ENCODE data around the gene TPPP2.
A peak's percentile ranks its signal among the peaks of the same experiment; 100 is the strongest.

TPPP2 gene

DNA sequence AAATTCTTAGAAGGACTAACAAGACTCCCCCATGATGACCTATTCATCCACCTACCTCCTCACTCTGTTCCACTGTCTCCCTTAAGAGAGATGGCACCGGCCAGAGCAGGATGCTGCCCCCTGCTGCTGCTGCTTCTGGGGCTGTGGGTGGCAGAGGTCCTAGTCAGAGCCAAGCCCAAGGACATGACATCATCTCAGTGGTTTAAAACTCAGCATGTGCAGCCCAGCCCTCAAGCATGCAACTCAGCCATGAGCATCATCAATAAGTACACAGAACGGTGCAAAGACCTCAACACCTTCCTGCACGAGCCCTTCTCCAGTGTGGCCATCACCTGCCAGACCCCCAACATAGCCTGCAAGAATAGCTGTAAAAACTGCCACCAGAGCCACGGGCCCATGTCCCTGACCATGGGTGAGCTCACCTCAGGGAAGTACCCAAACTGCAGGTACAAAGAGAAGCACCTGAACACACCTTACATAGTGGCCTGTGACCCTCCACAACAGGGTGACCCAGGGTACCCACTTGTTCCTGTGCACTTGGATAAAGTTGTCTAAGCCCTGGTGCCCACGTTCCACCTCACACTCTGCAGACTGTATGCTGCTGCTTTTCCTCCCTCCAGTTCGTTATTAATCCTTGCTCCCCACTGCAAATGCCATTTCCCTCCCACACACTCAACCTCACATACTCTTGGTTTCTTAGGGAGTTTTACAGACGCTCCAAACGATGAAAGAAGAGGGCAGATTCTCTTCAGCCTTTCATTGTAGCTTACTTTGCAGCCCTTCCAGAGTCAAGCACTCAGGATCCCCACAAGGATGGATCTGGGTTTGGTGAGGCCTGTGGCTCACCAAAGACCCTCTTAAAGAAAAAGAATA lies 28.0 kb downstream of the TPPP2 start, which contains the start of gene RNASE8:
Gene RNASE8 (plus strand): TSS at position 20 of the 873 bp plus-strand sequence. CDS start 71 bp downstream, at position 91.
- no peak for DNase-seq (ENCODE audit: low read depth in 1 of 2, low spot score in 1 of 2)

DNA sequence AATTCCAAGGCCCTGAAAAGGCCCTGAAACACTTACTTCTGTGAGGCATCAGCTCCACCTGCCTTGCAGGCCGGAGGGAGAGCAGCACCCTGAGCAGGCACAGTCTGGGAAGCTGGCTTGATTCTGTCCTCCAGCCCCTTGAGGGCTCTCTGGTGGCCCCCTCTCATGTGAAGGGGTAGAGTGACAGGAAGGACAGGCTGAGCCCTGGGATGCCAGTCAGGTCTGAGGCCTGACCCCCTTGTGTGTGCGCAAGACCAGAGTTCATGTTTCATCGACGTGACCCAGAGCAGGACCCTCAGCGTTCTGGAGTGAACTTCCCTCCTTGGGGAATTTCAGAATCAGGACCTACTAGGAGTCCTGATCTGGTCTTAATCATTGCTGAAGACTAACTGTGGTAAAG lies 28.9 kb downstream of the TPPP2 start:
- DNase-seq (ENCODE audit: low read depth in 1 of 2, low spot score in 1 of 2), result no peak

DNA sequence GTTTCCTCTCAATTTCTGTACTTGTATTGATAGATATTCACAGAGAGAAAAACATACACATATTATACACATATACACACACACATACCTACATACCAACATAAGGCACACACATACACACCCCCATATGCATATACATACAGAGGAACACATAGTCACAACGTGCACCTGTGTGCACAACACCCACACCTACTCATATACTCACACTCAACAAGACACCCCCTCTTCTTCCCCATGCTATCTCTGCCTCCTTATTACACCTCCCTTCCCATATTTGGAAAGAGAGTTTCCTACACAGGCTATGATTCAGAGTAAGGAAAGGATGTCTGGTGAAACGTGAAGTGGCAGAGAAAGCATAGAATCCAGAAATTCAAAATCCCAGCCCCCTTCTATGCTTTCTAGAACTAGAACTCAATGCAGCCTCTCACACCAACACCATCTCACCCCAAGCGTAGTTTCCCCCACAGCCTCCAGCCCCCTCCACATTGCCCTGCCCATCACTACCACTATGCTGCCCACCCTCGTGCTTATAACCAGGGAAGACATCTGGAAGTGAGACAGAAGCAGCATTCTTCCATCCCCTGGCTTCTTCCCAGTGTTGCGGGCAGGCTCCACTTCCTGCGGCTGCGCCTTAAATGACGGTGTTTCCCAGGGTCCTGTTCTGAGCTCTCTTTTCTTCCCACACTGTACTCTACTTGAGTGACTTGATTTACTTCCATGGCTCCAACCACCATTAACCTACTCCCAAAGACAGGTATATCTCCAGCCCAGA lies 30.0 kb downstream of the TPPP2 start:
- no peak for DNase-seq (ENCODE audit: low read depth in 1 of 2, low spot score in 1 of 2)

GRCh38 chr14:21060614-21061346 lies 30.8 kb downstream of the TPPP2 start:
- DNase-seq (ENCODE audit: low read depth in 1 of 2, low spot score in 1 of 2), result no peak

DNA sequence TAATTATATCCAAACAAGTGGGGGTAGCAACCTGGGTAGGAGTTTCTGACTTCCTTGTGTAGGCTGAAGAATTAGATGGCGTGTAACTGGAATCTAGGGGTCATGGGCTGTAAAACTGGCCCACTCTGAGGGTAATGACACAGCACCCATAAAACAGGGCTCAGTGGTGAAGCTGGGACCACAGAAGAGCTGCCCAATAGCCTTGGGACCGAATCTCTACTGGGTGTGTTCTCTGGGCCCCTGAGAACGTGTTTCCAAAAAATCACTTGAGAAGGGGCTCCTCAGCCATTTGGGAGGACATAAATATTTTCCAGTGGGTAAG lies 31.3 kb downstream of the TPPP2 start:
- no peak for DNase-seq (ENCODE audit: low read depth in 1 of 2, low spot score in 1 of 2)

- no peak for DNase-seq (ENCODE audit: low read depth in 1 of 2, low spot score in 1 of 2)
Observed at GRCh38 chr14:21063479-21063878, 33.5 kb downstream of the TPPP2 start.

GRCh38 chr14:21066882-21067502 lies 37.0 kb downstream of the TPPP2 start:
- no peak for DNase-seq (ENCODE audit: low read depth in 1 of 2, low spot score in 1 of 2)

GRCh38 chr14:21068521-21069387 lies 38.7 kb downstream of the TPPP2 start:
- peak in 1 of 2 donors; percentile 14 for DNase-seq (ENCODE audit: low read depth in 1 of 2, low spot score in 1 of 2)

DNA sequence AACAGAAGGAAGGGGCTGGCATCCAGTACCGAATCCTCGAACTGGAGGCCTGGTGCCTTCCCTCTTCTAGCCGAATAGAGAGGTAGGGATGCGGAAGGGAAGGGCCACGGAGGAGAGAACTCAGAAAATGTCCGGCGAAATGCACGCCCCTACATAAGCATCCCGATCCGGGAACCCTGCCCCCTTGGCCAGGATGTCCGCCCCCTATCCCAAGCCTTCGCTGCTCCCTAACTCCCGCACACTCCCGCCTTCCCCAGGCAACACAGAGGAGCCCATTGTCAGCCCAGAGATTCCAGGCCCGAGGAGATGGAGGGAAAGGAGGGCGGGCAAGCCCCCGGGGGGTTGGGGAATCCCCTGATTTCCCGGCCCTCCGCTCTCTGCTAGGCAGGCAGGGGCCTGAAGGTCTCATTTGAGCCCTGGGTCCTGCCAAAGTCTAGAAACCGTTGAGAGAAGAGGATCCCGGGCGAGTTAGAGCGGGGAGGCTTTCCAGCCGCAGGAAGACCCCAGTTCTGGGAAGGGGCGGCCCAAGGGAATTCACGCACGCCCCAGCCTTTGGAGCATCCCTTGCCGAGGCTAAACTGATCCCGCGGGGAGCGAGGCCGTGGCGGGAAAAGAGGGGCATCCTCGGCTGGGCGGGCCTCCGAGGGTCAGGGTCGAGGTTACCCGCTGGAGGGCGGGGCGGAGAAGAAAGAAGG lies 39.5 kb downstream of the TPPP2 start:
- no peak for DNase-seq (ENCODE audit: low read depth in 1 of 2, low spot score in 1 of 2)

DNA sequence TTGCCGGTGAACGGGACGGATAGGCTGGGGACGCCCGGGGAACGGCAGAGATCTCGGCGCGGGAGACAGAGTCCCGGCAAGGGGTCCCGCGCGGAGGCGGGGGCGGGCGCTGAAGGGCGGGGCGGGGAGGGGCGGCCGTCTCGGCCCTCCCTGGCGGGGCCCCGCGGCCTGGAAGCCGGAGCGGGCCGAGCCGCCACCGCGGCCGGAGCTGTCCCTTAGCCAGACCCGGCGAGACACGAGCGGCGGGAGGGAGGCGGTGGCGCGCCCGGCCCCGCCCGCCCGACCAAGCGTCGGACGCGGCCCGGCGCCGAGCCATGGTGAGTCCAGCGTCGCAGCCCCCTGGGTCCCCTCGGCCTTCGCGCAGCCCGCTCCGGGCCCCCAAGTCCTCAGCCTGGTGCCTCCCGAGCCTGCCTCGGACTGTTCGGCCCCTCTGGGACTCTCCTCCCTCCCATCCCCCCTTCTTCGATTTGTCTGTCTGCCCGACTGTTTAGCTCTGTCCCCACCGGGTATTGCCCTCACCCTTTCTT lies 40.1 kb downstream of the TPPP2 start, which contains the start of gene ARHGEF40:
Gene ARHGEF40 (plus strand): TSS at position 222 of the 527 bp plus-strand sequence. CDS start 93 bp downstream, at position 315.
- DNase-seq (ENCODE audit: low read depth in 1 of 2, low spot score in 1 of 2), result no peak

DNA sequence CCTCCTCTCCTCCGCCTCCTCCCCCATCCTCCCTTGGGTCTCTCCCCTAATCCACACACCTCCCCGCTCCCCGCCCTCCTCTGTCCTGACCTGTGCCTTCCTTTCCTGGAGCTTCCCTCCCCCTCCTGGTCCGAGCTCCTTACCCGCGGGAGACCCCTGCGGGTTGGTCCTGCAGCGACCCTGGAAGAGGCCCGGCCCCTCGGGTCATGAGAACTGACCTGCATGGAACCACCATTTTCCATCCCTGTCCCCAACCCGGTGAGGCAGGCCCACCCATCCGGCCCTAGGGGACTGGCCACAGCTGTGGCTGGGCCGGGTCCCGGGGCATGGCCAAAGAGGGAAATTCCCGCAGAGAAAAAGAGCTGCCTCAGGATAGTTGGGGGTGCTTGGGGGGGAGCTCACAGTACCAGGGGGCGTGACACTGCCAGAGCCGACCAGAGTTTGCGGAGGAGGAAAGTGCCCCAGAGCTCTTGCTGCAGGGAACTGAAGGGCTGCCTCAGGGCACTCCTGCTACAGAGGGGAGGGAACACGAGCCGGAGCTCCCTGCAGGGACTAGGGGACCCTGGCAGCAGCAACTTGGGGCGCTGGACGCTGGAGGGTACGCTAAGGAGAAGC lies 40.7 kb downstream of the TPPP2 start:
- DNase-seq (ENCODE audit: low read depth in 1 of 2, low spot score in 1 of 2), result no peak

DNA sequence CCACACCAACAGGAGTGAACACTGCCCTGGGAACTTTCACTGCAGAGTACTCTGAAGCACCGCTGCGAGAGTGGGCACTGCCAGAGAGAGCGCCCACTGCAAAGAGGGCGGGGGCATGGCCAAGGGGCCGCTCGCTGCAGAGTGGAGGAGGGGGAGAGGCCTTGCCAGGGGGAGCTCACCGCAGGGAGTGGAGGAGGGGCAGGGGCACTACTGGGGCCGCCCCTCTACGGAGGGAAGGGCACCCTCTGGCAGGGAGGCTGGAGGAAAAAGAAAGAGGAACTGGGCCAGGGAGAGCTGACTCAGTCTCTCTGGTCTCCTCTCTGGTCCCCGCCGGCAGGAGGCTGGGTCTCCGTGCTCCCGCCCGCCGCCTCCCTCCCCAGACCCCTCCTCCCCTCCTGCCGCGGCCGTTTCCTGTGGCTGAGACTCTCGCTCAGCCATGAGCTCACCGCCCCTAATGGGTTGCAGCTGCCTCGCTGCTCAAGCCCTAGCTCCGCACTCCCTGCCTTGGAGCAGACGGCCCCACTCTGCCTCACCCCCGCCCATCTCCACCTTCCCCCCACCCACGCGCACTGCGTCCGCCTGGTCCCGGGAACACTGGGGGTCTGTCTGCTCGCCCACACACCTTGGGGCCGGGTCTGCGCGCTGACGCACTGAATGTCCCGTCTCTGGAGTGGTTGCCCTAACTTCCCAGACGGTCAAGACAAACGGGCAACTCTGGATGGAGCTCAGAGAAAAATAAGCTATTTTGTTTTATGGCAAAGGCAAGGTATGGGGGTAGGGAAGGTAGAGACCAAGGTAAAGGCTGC lies 41.4 kb downstream of the TPPP2 start:
- peak; percentile 7 to 11 for DNase-seq (ENCODE audit: low read depth in 1 of 2, low spot score in 1 of 2)

- no peak for DNase-seq (ENCODE audit: low read depth in 1 of 2, low spot score in 1 of 2)
Observed at GRCh38 chr14:21072031-21072473, 42.0 kb downstream of the TPPP2 start.

GRCh38 chr14:21072781-21073339 lies 42.8 kb downstream of the TPPP2 start:
- no peak for DNase-seq (ENCODE audit: low read depth in 1 of 2, low spot score in 1 of 2)

DNA sequence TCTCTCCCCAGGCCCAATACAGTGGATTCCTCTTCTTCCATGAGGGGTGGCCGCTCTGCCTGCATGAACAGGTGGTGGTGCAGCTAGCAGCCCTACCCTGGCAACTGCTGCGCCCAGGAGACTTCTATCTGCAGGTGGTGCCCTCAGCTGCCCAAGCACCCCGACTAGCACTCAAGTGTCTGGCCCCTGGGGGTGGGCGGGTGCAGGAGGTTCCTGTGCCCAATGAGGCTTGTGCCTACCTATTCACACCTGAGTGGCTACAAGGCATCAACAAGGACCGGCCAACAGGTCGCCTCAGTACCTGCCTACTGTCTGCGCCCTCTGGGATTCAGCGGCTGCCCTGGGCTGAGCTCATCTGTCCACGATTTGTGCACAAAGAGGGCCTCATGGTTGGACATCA lies 43.9 kb downstream of the TPPP2 start:
- no peak for DNase-seq (ENCODE audit: low read depth in 1 of 2, low spot score in 1 of 2)

DNA sequence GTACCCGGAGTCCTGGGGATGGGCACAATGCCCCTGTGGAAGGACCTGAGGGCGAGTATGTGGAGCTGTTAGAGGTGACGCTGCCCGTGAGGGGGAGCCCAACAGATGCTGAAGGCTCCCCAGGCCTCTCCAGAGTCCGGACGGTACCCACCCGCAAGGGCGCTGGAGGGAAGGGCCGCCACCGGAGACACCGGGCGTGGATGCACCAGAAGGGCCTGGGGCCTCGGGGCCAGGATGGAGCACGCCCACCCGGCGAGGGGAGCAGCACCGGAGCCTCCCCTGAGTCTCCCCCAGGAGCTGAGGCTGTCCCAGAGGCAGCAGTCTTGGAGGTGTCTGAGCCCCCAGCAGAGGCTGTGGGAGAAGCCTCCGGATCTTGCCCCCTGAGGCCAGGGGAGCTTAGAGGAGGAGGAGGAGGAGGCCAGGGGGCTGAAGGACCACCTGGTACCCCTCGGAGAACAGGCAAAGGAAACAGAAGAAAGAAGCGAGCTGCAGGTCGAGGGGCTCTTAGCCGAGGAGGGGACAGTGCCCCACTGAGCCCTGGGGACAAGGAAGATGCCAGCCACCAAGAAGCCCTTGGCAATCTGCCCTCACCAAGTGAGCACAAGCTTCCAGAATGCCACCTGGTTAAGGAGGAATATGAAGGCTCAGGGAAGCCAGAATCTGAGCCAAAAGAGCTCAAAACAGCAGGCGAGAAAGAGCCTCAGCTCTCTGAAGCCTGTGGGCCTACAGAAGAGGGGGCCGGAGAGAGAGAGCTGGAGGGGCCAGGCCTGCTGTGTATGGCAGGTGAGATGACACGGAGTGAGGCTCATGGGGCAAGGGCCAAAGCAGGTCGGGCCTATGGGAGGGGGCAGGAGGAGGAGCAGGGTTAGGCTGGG lies 44.6 kb downstream of the TPPP2 start:
- DNase-seq (ENCODE audit: low read depth in 1 of 2, low spot score in 1 of 2), result no peak
